HG03095 (cell line): ENCODE data around the gene APH1A.
A peak's percentile ranks its signal among the peaks of the same experiment; 100 is the strongest.
"Not testable (repeated sequence)": the region's sequence is repeated elsewhere in the genome, so short reads cannot be mapped to it uniquely, and the experiment has no call there.

ENCODE experiments used
- ATAC-seq: cut with Tn5 transposase; IDR thresholded peaks from one replicate; pipeline ENCODE4 v1.9.1; 2021; ENCODE audit warnings: moderate library complexity; ENCODE audit not compliant: unreplicated experiment

The APH1A gene

DNA sequence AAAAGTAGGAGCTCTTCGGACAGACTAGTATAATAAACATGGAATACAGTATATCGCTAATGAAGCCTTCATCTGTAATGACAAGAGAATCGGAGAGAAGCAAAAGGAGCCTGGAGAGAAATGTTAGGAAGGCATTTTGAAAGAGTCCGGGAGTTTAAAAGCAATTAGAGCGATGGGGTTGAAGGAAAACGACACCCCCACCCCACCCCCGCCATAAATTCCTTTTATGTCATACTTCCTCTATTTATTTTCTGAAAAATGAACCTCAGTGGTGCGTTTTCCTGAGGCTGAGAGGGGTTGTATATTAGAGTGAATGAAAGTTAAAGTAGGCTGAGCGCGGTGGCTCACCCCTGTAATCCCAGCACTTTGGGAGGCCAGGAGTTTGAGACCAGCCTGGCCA, 635 bp upstream of the APH1A start:
- ATAC-seq = no peak

- ATAC-seq = no peak
These were observed 494 bp downstream of the APH1A start for GRCh38 chr1:150268340-150268704.

DNA sequence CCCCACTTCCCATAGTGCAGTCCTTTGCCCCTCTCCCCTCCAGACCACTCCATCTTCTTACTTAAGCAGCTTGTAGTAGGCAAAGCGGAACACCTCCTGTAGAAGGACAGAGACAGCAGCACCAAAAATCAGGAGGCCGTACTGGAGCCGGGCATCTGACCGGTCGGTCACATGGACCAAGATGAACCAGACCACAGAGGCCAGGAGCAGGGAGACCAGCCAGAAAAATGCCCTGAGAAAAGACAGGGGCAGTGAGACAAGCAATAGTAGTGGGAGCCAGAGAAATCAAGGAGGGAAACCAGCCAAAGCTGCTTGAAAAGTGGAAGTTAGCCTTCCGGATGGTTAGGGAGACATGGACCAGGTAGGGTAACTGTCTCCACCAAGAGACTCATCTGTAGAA, 920 bp downstream of the APH1A start:
- no peak for ATAC-seq

DNA sequence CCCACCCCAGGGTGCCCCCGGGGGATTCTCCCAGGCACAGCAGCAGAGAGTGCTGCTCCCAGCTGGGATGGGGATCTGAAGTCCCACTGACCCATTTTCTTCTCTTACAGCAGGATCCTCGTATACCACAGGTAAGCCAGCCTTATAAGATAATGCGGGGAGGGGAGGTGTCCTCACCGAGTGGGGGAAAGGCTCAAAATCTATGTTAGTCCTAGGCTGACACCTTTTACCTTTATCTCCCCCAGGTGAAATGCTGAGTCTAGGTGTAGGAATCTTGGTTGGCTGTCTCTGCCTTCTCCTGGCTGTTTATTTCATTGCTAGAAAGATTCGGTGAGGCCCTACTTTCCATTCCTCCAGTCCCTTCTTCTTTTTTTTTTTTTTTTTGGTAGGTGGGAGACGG, 5.3 kb downstream of the APH1A start:
- ATAC-seq = no peak

DNA sequence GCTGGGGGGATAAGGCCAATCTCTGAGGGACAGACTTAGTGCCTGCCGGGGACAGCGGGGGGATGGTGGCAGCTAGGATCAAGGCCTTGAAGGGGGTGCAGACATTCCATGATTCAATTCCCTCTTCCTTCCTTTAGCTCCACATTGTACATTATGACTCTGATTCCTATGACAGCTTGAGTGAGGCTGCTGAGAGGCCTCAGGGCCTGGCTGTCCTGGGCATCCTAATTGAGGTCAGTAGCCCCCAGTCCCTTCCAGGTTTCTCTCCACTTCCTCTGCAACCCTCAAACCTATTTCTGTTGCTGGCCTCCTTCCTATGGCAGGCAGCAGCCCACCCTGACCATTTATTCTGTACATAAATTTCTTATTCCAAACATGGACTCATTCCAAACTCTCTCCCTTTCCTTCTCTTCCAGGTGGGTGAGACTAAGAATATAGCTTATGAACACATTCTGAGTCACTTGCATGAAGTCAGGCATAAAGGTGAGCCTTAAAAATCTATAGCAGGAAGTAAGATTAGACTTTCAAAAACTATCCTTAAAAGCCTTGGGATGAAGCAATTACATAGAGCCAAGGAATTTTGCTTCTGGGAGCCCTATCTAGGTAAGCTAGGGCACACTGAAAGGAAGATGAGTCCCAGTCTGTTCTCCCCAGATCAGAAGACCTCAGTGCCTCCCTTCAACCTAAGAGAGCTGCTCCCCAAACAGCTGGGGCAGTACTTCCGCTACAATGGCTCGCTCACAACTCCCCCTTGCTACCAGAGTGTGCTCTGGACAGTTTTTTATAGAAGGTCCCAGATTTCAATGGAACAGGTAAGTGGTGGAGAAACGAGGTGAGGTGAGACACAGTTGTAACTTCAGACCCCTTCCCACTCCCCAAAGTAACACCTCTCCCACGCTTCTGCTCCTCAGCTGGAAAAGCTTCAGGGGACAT, 6.2 kb downstream of the APH1A start:
- ATAC-seq = no peak

DNA sequence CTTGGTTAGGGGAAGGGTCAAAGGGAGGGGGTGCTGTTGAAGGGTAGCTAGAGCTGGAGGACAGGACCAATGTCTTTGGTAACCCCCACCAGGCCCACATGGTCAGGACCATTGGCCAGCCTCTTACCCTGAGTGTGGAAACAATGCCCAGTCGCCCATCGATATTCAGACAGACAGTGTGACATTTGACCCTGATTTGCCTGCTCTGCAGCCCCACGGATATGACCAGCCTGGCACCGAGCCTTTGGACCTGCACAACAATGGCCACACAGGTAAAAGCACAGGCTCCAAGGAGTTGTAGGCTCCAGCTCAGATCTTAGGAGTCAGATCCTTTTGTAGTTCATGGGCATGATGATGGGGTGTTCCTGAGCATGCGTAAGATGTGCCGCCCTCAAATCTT, 7.4 kb downstream of the APH1A start:
- no peak for ATAC-seq

DNA sequence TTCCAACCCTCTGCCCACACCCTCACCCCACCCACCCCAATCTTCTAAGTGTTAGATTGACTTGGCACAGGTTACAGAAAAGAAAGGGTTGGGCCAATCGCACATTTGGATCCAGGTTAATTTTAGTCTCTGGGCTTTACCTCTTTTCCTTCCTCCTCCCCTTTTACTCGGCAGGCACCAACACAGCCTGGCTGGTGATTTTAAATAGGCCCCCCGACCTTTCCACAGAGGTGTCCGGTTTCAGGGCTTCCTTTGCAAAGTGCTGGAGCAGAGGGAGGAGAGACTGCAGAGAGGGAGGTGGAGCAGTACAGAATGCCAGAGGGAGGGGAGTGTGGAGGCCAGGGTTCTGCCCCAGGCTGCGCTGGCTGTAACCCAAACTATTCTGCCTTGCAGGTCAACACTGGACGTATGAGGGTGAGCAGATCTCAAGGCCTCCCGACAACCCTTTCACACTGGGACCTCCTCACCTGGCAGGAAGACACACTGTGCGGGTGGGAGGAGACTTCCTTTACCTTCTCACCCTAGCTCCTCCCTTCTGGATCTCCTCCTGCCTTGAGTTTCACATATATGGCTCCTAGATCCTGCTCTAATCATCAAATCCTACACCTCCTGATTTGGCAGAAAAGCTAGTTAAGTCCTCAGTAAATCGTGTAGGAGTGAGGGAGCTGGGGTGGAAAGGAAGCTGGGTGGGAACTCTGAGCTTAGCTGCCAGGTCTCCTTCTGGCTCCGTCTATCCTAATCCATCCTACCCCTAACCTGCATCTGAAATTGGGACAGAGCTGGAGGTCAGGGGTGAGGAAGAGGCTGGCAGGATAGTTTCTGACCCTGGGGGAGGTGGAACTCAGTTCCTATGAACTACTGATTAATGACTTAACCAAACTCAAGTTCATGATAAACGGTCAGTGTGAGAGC, 8.8 kb downstream of the APH1A start:
- no peak for ATAC-seq

DNA sequence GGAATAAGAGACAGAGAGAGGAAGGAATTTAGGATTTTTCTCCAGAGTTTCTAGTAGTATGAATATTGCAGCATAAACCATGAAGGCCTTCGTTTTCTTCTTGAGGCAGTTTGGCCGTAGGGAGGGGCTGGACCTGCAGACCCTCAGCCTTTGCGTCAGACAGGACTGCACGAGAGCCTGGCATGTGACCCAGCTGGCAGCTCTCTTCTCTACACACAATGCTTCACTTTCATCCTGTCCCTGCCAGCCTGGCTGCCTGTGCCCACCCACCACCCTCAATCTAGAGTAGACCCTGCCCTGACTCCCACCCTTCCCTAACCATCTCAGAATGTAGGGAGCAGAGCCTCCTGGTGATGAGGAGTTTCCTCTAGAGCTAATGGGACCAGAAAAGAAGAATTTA, 9.6 kb downstream of the APH1A start:
- ATAC-seq = no peak

GRCh38 chr1:150257624-150258585, 10.9 kb downstream of the APH1A start, which contains the start of gene CA14:
CA14 (plus strand) TSS chr1:150257774; CDS start chr1:150258129, 355 bp downstream.
- no peak for ATAC-seq

DNA sequence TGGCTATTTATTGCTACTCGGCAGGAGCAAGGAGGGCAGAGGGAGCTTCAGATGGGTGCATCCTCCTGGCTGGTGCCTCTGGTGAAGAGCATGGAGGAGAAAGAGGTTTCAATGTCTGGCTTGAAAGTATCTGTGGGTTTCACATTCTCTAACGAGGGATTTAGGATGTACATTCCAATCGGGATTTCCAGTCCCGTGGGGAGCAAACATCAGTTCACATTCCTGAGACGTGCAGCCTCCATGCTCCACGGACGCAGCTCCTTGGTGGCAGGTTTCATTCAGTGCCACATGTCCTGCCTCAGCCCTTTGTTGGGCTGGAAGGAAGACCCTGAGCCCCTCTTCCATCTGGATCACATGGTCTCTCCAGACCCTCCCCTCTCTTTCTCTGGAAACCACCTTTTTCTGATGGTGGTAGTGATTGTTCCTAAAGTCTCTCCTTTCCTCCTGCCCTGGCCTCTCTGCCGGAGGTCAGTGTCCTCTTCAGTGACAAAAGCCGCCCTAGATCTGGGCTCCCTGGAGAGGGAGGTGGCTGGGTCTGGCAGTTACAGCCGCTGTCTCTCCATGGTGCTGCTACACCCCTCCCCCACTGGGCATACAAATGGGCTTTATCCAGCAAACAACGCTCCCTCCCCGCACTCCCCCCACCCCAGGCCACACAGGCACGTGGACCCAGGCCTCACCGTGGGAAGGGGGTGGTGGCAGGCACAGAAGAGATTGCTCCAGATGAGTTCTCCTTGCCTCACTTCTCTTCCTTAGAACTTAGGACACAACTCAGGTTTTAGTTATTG, 12.1 kb downstream of the APH1A start:
- no peak for ATAC-seq

DNA sequence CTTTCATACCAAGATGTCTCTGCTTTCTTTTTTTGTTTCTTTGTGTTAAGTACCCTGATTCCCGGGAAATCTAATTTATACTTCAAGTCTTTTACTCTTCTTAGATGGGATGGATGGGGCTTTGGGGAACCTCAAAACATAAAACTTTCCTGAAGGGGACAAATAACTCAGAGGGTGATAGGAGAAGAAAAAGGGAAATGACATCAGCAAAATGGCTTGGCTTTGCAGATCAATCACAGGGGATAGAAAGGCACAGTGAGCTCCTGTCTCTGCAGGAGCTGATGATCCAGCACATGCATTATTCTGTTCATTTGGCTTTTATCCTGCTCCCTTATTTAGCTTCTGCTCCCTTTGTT, 12.6 kb downstream of the APH1A start:
- ATAC-seq = no peak

DNA sequence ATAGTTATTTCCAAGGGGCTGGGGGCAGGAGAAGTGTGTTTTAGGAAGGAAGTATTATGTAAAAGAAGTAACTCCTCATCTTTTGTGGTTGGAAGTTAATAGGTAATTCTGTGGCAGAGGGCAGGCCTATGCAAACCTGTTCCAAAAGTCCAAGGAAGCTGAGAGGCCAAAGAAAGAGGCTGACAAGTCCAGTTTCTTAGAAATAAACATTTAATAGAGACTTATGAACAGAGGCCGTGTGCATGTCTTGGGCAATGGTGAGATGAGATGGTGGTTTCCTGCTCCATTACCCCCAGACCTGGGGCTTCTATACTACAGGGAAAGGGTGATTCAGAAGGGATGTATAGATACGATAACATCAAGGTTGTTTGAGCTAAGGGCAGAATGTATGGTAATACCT, 18.9 kb downstream of the APH1A start:
- ATAC-seq = no peak

GRCh38 chr1:150243003-150243402, 25.8 kb downstream of the APH1A start:
- ATAC-seq = no peak

DNA sequence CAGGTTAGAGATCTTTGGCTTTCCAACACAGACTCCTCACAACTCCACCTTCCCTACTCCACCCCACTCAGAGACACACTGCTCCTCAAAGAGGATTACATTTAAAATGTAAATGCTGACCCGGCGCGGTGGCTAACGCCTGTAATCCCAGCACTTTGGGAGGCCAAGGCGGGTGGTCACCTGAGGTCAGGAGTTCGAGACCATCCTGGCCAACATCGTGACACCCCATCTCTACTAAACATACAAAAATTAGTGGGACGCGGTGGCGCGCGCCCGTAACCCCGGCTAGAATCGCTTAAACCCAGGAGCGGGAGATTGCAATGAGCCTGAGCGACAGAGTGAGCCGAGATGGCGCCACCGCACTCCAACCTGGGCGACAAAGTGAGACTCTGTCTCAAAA, 31.1 kb downstream of the APH1A start:
- no peak for ATAC-seq

GRCh38 chr1:150237176-150237575, 31.6 kb downstream of the APH1A start:
- not testable (repeated sequence) for ATAC-seq

GRCh38 chr1:150236614-150237100, 32.2 kb downstream of the APH1A start:
- no peak for ATAC-seq

- ATAC-seq = peak; percentile 79
These were observed 32.8 kb downstream of the APH1A start, which contains the start of gene ANP32E for GRCh38 chr1:150235852-150236613. ANP32E (minus strand) TSS chr1:150236112; CDS start chr1:150235786, 326 bp downstream.

- no peak for ATAC-seq
These were observed 33.4 kb downstream of the APH1A start for GRCh38 chr1:150235294-150235851.
